Measurements from ENCODE around the gene SLC6A9.

SLC6A9 gene

DNA sequence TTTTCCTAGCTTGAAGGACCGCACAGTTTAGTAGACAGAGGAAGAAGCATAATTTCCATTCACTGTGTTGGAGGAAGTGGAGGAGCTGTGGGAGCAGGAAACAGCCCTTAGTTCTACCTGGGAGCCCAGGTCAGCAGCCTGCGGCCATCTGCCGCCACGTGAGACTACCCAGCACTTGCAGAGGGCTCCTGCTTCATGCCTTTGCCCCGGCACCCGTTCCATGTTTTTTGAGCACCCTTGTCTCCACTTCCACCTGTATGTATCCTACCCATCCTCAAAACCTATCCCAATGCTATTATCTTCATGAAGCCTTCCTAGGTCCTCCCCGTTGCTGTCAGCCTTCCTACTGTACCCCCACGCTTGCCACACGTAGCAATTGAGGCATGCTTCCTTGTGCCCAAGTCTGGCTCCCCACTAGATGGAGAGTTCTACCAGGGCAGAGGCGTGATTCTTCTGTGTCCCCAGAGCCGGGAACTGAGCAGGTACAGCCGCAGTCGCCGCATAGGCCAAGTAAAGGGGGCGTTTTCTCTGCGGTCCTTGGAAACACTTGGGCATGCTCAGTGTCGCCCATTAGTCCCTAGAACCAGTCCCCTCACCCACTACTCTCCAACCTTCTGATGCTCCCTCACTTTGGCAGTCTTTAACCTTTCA, 1.9 kb downstream of the SLC6A9 start:
- DNase-seq (ENCODE audit: low read depth) = no peak

DNA sequence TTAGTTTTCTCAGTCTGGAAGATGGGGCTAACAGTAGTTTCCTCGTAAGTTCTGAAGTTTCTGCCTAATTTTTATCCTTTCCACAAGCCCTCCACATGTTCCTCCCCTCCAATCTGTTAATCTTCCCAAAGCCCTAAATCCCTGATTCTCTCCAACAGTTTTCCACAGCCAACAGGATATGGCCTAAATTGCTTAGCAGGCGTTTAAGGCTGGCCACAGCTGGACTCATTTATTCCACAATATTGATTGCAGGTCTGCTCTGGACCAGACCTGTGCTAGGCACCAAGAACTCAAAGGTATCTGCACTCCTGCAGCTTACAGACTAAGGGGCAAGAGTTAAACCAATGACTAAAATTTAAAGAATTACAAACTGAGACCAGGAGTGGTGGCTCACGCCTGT, 3.9 kb downstream of the SLC6A9 start:
- DNase-seq (ENCODE audit: low read depth) = no peak

- no peak for DNase-seq (ENCODE audit: low read depth)
Measured at GRCh38 chr1:44025816-44026215, 5.4 kb downstream of the SLC6A9 start.

DNA sequence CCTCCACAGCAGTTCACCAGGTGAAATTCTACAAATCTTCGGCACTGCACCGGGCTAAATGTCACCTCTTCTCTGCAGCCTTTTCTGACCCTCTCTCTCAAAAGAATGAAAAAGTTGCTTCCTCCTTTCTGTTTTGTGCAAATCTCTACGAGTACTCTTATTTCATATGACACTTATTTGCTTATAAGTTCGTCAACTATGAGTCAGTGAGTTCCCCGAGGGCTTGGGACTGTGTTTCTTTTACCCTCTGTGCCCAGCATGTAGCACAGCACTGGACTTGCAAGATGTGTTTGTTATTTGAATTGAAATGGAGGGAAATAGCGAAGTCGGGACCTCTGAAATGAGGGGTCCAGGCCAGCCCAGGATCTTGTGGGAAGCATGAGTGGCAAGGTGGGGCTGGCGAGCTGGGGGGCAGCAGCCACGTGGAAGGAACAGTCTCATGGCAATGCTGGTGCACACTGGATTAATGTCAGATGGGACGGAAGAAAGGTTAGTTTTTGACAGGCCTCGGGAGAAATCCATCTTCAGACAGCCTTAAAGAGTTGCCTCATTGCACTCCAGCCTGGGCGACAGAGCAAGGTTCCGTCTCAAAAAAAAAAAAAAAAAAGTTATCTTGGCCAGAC, 6.2 kb downstream of the SLC6A9 start:
- DNase-seq (ENCODE audit: low read depth) = no peak

DNA sequence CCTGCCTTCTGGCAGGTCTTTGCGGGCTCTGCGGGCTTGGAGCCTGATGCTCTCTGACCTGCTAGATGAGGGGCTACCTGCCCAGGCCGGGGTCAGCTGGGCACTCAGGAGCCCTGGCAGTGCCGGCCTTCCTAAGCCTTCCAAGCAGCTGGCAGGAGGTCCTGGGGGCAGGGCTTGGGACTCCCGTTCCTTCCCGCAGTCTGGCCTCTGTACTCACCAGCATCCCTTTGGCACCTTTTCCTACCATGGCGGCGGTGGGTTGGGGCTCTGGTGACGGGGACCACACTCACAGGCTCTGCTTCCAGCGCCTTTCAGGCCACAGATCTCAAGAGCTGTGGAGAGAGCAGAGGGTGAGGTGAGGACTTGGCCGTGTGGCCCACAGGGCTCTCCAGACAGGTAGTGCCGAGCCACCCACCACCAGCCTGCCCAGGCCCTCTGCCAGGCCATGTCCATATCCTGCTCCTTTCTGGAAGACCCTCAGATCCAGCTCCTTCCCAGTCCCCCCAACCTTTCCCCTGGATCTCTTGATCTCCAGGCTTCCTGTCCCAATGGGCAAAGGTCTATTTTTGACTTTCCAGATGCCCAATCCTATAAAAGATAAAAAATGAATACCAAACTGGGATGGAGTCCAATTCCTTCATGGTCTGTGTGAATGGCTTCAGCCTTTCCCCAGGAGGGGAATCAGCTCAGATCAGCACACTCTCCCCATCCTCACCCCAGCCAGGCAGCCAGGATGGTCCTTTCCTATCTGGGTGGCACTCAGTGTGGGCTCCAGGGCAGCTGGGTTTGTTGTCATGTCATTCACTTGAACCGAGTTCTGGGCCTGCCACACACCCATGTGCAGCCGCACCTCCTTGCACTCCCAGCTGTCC, 7.0 kb downstream of the SLC6A9 start:
- DNase-seq (ENCODE audit: low read depth) = no peak

DNA sequence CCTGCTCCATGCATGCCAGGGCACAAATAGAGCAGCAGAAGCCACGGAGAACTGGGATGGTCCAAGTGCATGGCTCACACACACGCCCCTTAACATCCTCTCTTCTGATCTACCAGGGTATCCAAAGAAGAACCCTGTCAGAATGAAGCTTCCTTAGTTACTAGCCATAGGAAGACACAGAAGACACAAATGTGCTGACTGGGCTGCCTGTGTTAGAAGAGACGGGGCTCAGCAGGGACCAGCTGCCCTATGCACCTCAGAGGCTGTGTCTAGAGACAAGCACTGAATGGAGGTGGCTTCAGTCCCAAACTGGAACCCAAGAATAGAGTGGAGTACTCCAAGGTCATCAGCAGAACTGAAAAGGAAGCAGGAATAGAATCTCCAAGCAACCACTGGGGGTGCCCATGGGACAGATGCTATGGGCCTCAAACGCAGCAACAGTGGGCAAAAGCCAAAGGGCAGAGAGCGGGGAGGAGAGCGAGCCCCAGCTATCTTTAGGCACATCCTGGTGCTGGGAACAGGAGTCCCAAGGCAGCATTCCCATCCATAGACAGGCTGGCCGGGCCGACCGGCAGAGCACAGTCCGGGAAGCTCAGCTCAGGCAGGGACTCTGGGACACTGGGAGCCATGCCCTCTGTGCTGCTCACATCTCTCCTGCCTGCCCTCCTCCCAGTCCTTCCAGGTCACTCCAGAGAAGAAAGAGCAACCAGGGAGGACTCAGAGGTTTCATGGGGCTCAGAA, 9.5 kb downstream of the SLC6A9 start:
- DNase-seq (ENCODE audit: low read depth) = no peak

GRCh38 chr1:44021156-44021555, 10.1 kb downstream of the SLC6A9 start:
- no peak for DNase-seq (ENCODE audit: low read depth)

- no peak for DNase-seq (ENCODE audit: low read depth)
Measured at GRCh38 chr1:44020464-44020863, 10.8 kb downstream of the SLC6A9 start.

DNA sequence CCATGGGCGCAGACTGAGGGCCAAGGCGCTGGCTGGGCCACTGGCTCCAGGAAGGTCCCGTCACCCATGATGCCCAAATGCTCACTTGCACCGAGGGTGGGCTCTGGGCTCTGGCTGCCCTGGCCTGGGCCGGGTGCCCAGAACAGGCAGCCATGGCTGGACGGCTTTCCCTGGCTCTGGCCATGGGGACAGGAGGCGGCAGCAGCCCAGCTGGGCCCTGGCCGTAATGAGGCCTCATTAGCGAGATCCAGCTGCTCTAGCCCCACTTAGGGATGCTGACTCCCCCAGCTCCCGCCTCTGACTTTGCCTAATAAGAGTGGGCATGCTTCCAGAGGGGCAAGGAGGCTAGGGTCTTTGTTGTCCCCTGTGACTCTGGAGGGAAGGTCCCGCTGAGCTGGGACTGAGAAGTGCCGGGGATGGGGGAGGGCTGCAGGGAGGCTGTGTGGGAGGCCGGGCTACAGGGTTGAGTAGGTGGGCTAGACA, 11.8 kb downstream of the SLC6A9 start:
- no peak for DNase-seq (ENCODE audit: low read depth)

- DNase-seq (ENCODE audit: low read depth) = no peak
Measured at GRCh38 chr1:44016890-44017400, 14.3 kb downstream of the SLC6A9 start.

DNA sequence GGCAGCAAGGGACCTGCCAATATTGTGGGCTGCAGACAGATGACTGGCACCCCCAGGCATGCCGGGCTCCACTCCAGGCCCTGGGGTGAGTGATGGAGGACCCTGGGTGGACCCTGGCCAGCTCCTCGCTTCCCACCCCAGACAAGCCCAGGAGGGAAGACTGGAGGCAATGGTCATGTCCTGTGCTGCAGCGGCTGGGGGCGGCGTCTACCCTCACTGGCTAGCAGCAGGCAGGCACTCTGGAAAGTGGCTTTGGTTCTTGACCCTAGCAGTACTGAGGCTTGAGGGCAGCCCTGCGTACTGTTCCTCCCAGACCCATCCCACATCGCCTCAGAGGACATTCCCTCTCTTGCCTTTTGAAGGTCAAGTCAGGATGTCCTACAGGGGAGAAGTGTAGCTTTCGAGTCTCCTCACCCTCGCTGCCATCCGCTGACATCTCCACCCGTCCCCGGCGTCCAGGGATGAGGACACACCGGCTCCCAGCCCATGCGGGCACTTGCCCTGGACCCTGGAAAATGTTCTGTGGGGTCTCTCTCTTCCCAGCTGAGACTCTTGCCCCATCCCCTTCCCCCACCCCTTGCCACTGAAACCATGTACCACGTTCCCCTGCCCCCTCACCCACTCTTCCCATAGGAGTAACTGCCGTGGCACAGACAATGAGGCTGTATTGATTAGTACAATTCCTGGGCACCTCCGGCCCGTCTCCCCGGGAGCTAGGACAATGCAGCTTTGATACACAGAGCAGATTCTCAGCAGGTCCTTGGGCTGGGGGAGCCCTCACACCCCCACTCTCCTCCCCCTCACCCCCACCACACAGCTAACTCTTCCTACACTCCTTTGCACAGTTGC, 15.0 kb downstream of the SLC6A9 start:
- DNase-seq (ENCODE audit: low read depth) = no peak

GRCh38 chr1:44015206-44015605, 16.1 kb downstream of the SLC6A9 start:
- no peak for DNase-seq (ENCODE audit: low read depth)

DNA sequence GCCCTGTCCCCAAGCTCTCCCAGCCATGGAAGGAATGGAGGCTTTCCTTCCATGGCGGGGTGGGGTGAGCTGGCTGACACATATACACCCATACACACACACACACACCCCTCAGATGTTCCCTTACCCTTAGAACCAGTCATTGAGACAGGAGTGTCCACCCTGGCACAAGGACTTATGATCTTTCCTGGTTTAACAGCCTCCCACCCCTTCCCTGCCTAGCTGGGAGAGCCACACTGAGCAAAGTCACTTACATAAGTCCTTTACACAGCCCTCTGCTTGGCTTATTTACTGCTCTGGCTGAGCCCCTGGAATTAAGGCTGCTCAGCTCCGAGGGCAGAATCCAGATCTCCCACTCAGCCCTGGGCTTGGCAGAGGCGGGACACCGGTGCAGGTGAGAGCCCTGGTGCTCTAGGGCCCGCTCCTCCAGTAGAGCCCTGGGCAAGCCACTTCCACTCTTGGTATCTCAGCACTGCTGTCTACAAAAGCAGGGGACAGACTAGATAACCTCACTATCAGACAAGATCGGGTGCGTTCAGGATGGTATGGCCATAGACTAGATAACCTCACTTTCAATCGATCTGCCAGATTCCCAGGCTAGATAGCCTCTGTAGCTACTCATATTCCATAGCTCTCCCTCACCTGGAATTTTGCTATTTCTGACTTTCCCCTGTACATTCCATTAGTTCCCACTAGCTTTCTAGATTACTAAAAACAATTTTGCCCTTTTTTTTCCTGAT, 16.7 kb downstream of the SLC6A9 start:
- DNase-seq (ENCODE audit: low read depth) = no peak

- DNase-seq (ENCODE audit: low read depth) = no peak
Measured at GRCh38 chr1:44013949-44014348, 17.3 kb downstream of the SLC6A9 start.

DNA sequence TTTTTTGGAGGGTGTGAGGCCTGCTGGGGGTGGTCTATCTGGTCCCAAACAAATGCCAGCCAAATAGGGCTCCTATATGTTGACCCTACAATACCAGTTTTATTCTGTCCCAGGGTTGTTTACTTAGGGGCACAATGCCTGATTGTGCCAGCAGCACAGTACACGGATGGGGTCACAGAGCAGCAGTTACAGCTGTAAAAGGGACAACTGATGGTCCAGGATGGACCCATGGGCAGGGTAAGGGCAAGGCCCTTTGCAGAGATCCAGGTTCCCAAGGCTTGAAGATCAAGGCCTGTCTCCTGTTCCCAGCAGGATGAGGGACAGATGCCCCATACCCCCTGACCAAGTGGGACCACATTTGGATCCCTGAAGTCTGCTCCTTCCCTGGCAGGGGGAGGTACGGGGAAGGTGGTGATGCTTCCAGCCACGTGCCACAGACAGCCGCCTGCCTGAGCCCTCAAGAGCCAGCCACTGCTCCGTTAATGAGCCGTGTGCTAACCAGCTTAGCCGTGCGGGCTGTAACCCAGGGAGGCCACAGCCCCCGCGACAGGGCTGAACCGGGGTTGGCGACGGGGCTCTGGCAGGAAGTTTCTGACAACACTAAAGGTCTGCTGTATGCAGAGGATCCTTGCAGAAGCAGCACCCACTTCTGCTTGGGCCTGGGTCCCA, 18.2 kb downstream of the SLC6A9 start:
- DNase-seq (ENCODE audit: low read depth) = no peak

DNA sequence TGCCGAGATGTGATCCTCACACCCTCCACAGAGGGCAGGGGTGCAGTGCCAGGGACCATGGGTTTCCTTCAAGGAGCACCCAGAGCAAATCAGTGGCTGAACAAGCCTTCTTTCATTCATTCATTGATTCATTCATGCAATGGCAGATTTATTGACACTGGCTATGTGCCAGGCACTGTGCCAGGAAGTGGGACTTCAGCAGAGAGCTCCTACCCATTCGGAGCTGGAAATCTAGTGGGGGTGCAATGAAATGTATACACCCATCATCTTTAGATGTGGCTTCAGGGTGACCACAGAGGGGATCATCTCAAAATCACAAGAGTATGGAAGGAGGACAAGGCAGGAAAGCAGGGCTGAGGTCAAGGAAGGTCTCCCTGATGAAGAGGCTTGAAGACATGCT, 18.9 kb downstream of the SLC6A9 start:
- DNase-seq (ENCODE audit: low read depth) = no peak

DNA sequence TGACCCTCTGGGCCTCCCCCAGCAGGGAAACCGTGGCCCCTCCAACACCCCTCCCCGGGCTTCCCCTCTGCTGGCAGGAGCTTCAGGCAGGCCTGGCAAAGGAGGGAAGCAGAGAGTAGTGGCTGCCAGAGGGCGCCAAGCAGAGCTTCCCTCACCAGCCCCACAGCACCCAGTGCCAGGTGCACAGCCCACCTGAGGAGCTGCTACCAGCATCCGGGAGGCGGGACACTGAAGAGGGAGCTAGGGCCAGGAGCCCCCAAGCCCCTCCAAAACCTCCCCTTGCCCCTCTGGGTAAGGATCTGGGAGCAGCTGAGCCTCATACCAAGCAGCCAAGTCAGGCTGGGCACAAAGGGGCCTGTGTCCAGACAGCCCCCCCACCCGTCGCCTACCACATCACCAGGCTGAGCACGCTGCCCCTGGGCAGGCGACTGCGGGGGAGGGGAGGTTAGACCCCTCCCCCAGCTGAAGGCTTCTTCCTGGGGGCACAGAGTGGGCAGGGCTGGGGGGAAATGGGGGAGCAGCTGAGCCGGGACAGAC, 20.3 kb downstream of the SLC6A9 start:
- DNase-seq (ENCODE audit: low read depth) = no peak

DNA sequence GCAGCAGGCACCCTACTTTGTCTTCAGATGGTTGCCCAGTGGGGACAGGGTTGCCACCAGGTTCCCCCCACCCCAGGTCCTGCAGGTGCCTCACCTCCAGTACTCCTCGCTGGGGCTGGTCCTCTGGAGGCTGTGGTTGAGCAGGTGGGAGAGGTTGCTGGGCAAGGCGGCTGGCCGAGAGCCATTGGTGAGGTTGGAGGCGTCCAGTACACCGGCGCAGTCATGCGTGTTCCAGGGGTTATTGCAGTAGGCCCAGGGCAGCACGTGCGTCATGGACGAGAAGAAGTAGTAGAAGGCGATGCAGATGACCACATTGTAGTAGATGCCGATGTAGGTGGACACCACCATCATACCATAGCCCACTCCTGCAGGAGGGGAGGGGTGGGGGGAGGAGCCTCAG, 23.0 kb downstream of the SLC6A9 start:
- DNase-seq (ENCODE audit: low read depth) = no peak

DNA sequence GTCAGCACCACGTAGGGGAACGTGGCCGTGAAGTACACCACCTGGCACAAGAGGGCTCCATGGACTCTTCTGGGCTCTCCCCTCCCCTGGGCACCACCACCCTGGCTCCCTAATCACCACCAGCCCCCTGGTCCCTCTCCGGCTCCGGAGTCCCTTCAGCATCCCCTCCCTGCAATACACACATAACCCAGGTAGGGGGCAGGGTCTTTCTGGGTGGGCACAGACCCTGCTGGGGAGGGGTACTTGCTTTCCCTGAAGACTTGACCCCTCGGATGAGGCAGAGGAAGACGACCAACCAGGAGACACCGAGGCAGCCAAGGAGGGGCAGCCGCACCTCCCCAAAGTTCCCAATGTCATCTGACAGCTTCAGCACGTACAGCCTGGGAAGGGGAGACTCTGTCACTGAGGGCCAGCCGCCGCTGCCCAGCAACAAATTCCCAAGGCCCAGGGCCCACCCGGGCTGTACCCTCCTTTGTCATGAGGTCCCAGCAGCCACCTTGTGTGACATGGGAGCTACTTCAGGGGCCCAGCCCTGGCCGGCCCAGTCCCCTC, 28.6 kb downstream of the SLC6A9 start:
- DNase-seq (ENCODE audit: low read depth) = no peak

Data from non-pigmented ciliary epithelial cell (primary cell).